Heart right ventricle (tissue), 16 donors: ENCODE measurements around the gene CENPM. TPM values are rescaled to one million over a fixed set of nuclear protein-coding genes. Genes with fewer than 3 reads are reported as not detected.

ENCODE experiments used
- ATAC-seq, 8 donors: fragments of 200-7000 bp; cut with Tn5 transposase; one replicate each; pipeline ENCODE4 v1.9.1; 2020; ENCODE audit warnings: mild to moderate bottlenecking in 8 of 8, moderate library complexity in 8 of 8, moderate number of reproducible peaks in 1 of 8
- DNase-seq, 2 donors: peaks; one replicate each; pipeline ENCODE4 v3.0.0-alpha.2; 2020
- H3K27ac ChIP-seq, 10 donors: fragments of 200-600 bp; sonication (generic) in 2 of 10; one replicate each; pipeline versions ENCODE4 v1.5.0 to v1.8.0; 2020 to 2022; ENCODE audit warnings: mild to moderate bottlenecking in 3 of 10
- H3K27me3 ChIP-seq, 7 donors: fragments of 200-600 bp; one replicate each; pipeline ENCODE4 v1.8.0; 2021 to 2022; ENCODE audit warnings: mild to moderate bottlenecking in 2 of 7
- H3K36me3 ChIP-seq, 9 donors: fragments of 200-600 bp; sonication (generic) in 1 of 9; one replicate each; pipeline versions ENCODE4 v1.5.0 to v1.8.0; 2020 to 2022; ENCODE audit warnings: mild to moderate bottlenecking in 2 of 9
- H3K4me1 ChIP-seq, 9 donors: fragments of 200-600 bp; sonication (generic) in 1 of 9; one replicate each; pipeline versions ENCODE4 v1.5.0 to v1.8.0; 2020 to 2022; ENCODE audit warnings: mild to moderate bottlenecking in 4 of 9
- H3K4me3 ChIP-seq, 10 donors: fragments of 200-600 bp; sonication (generic) in 2 of 10; one replicate each; pipeline versions ENCODE4 v1.5.0 to v1.8.0; 2020 to 2022; ENCODE audit warnings: mild to moderate bottlenecking in 7 of 10, moderate library complexity in 2 of 10
- H3K9me3 ChIP-seq, 11 donors: fragments of 200-600 bp in 10 of 11; sonication (generic) in 2 of 11; one replicate each; pipeline versions ENCODE4 v1.5.0 to v1.8.0; 2013 to 2022; ENCODE audit warnings: mild to moderate bottlenecking in 2 of 11, control low read depth in 1 of 11, moderate library complexity in 1 of 11
- CTCF ChIP-seq, 9 donors: fragments of 200-600 bp; sonication (generic) in 2 of 9; IDR thresholded peaks; one replicate each; pipeline versions ENCODE4 v1.5.0 to v1.8.0; 2021 to 2022; ENCODE audit warnings: antibody characterized with exemption in 9 of 9, mild to moderate bottlenecking in 5 of 9, moderate library complexity in 1 of 9
- WGBS, 2 donors: extraction: QIAGEN DNeasy Blood & Tissue Kit; methylation state at CpG; one replicate each; pipeline ENCODE4 v1.1.7; 2013; ENCODE audit warnings: inconsistent platforms in 1 of 2; 5-methylcytosine and 5-hydroxymethylcytosine counted together
- intact Hi-C, 10 donors: fragments of 100-400 bp; cut with DNase I; formaldehyde crosslinking; loops; one replicate each; pipeline versions ENCODE4 v1.11.1 to v1.14.2; 2022
- polyA plus RNA-seq, 2 donors: library from polyadenylated mRNA; stranded (reverse); fragments of 200-250 nt; gene quantifications; one replicate each; pipeline ENCODE4 v1.2.3, GENCODE V29; 2013
- total RNA-seq, 10 donors: library from RNA; stranded (reverse); fragmentation: NEBNext Ultra II Directional in 3 of 10; extraction: Animal tissue kit (Norgen Biotek cat#: 25700) in 3 of 10; gene quantifications; one replicate each; pipeline versions ENCODE4 v1.2.1 to v1.2.4, GENCODE V29; 2021 to 2023
- donor health status: Arrhythmogenic right ventricular cardiomyopathy.
- donor health status: ischemic (EF 13 %, LVEDD 7.1; RV severe dilation, severe dysfunction).
- donor health status: healthy with polysubstance abuse.
- donor health status: DM: no; HTN: yes; CAD: no.
- donor health status: DM: no; HTN: no; CAD: no.
- donor health status: ischemic (EF 25% LVEDD 6.9; RV normal size, moderate dysfunction).
- donor health status: ischemic (EF 25% LVEDD 5.7; RV mildly dilated, moderate dysfunction).
- donor health status: healthy.
- donor health status: DM: yes; HTN: yes; CAD: no.
- donor health status: Ischemic cardiomyopathy.
- donor health status: ischemic (EF 35%, LVEDD 5.7; RV mildly dilated, moderate dysfunction).
- donor health status: nonischemic (EF 11% LVEDD 7.7; RV severe dilation, severe dysfunction).
- donor health status: DM: yes; HTN: yes; CAD: no.
- donor health status: PGD.
- donor health status: ischemic (EF 29% LVEDD 5.4; RV normal size, mild dysfunction).
- donor health status: nonischemic (EF 23%, LVEDD 6.1; RV moderate dilation, normal function).

CENPM gene
- total and polyA plus RNA-seq, 12 donors = 0.34 to 3.5 (median 0.77) TPM; not detected in 4

GRCh38 chr22:41932353-41932752 is 14.6 kb downstream of the CENPM start:
- H3K27ac ChIP-seq = no peak overlapping the region
- no peak for DNase-seq
- no peak for TF ChIP-seq CTCF (IDR thresholded peaks at IDR 0.05)
- H3K27me3 ChIP-seq = peaks cover 0 to 6% (median 0%) of the 10 kb centered on the region in 7 donors
- ATAC-seq = no peak
- intact Hi-C loops = no loop called here
- H3K4me3 ChIP-seq = no peak overlapping the region
- no peaks in the 10 kb centered on the region for H3K9me3 ChIP-seq
- no peaks in the 10 kb centered on the region for H3K36me3 ChIP-seq
- peaks cover 0 to 13% (median 0%) of the 10 kb centered on the region in 9 donors for H3K4me1 ChIP-seq
- 96 to 97% methylated on average over 12 of the region's 12 CpGs for WGBS, 2 donors

GRCh38 chr22:41931701-41932269 is 15.2 kb downstream of the CENPM start:
- intact Hi-C loops = no loop called here
- no peaks in the 10 kb centered on the region for H3K9me3 ChIP-seq
- 86 to 90% methylated on average over 10 of the region's 10 CpGs for WGBS, 2 donors

GRCh38 chr22:41929418-41929810 is 17.5 kb downstream of the CENPM start:
- no peak overlapping the region for H3K4me3 ChIP-seq
- H3K36me3 ChIP-seq = no peaks in the 10 kb centered on the region
- DNase-seq (no peak), ATAC-seq (no peak)
- no peaks in the 10 kb centered on the region for H3K9me3 ChIP-seq
- H3K27ac ChIP-seq = no peak overlapping the region
- H3K27me3 ChIP-seq = peaks cover 7 to 34% (median 19%) of the 10 kb centered on the region in 7 donors
- peaks cover 0 to 10% (median 4%) of the 10 kb centered on the region in 9 donors for H3K4me1 ChIP-seq
- TF ChIP-seq CTCF (IDR thresholded peaks at IDR 0.05) = no peak
- intact Hi-C loops = no loop called here
- WGBS, 2 donors = 79 to 82% methylated on average over 8 of the region's 8 CpGs

More at GRCh38 chr22:41931701-41932269, 15.2 kb downstream of the CENPM start:
- peaks cover 0 to 12% (median under 1%) of the 10 kb centered on the region in 7 donors for H3K27me3 ChIP-seq
- DNase-seq = no peak
- no peaks in the 10 kb centered on the region for H3K36me3 ChIP-seq
- H3K4me1 ChIP-seq = peaks cover 0 to 13% (median 0%) of the 10 kb centered on the region in 9 donors
- ATAC-seq = no peak
- TF ChIP-seq CTCF (IDR thresholded peaks at IDR 0.05) = no peak
- H3K4me3 ChIP-seq = no peak overlapping the region
- H3K27ac ChIP-seq = no peak overlapping the region

- no peak for TF ChIP-seq CTCF (IDR thresholded peaks at IDR 0.05)
- Histone ChIP-seq H3K4me1 (peaks cover 0 to 10% (median 4%) of the 10 kb centered on the region in 9 donors), H3K36me3 (no peaks in the 10 kb centered on the region), H3K27me3 (peaks cover 7 to 36% (median 19%) of the 10 kb centered on the region in 7 donors), H3K4me3 (no peak overlapping the region), H3K9me3 (no peaks in the 10 kb centered on the region), H3K27ac (no peak overlapping the region)
- intact Hi-C loops = no loop called here
- peak in 1 of 8 donors; percentile 3 for ATAC-seq
- WGBS, 2 donors = 76 to 87% methylated on average over 14 of the region's 14 CpGs
- no peak for DNase-seq
Measured at GRCh38 chr22:41928593-41929417, 18.1 kb downstream of the CENPM start.
